SK-N-SH treated with all-trans-retinoic acid at 6 μM for 48 hours (cell line): Measurements from ENCODE around the gene RPGRIP1L.

Experiments
- ARNTL ChIP-seq: fragments of 450-650 bp; formaldehyde crosslinking; IDR thresholded peaks from 2 replicates; pipeline ENCODE4 v1.5.0; 2020; ENCODE audit warnings: low read depth, mild to moderate bottlenecking, moderate library complexity, borderline replicate concordance
- CREB5 ChIP-seq: fragments of 250-450 bp; sonication (Bioruptor Pico); IDR thresholded peaks from 2 replicates; pipeline ENCODE4 v1.5.1; 2020; ENCODE audit warnings: low read depth, mild to moderate bottlenecking, moderate library complexity
- ESRRG ChIP-seq: fragments of 250-450 bp; sonication (Bioruptor Pico); IDR thresholded peaks from 2 replicates; pipeline ENCODE4 v1.6.1; 2021; ENCODE audit warnings: mild to moderate bottlenecking
- ZNF8 ChIP-seq: fragments of 450-650 bp; formaldehyde crosslinking; IDR thresholded peaks from 2 replicates; pipeline ENCODE4 v1.5.0; 2020; ENCODE audit warnings: mild to moderate bottlenecking, moderate library complexity

- TF ChIP-seq CREB5 (no peak), ARNTL (CRISPR knock-in tag) (no peak), ZNF8 (CRISPR knock-in tag) (no peak), ESRRG (CRISPR knock-in tag) (no peak)
Measured at GRCh38 chr16:53605831-53606400, 97.7 kb downstream of the RPGRIP1L start.
